Suprapubic skin (tissue), 4 donors: ENCODE data around the gene SMIM24. TPM values are rescaled to one million over a fixed set of nuclear protein-coding genes. Genes with fewer than 3 reads are reported as not detected.

Source experiments
- DNase-seq, 2 donors: peaks; one replicate each; pipeline ENCODE4 v3.0.0-alpha.2; 2019; ENCODE audit warnings: low spot score in 2 of 2
- H3K27ac ChIP-seq: fragments of 200-600 bp; sonication (generic); one replicate; pipeline ENCODE4 v1.5.1; 2019
- H3K27me3 ChIP-seq: fragments of 200-600 bp; sonication (generic); one replicate; pipeline ENCODE4 v1.5.1; 2019
- H3K36me3 ChIP-seq: fragments of 200-600 bp; sonication (generic); one replicate; pipeline ENCODE4 v1.5.1; 2019
- H3K4me1 ChIP-seq: fragments of 200-600 bp; sonication (generic); one replicate; pipeline ENCODE4 v1.5.1; 2019
- H3K4me3 ChIP-seq: fragments of 200-600 bp; sonication (generic); one replicate; pipeline ENCODE4 v1.5.1; 2019; ENCODE audit warnings: mild to moderate bottlenecking
- H3K9me3 ChIP-seq: fragments of 200-600 bp; sonication (generic); one replicate; pipeline ENCODE4 v1.5.1; 2019
- EP300 ChIP-seq: sonication (generic); formaldehyde crosslinking; IDR thresholded peaks from one replicate; pipeline ENCODE4 v1.6.1; 2017; ENCODE audit warnings: antibody characterized with exemption
- POLR2A ChIP-seq, 2 donors: fragments of 450-650 bp; IDR thresholded peaks; one replicate each; pipeline ENCODE4 v1.6.1; 2017; ENCODE audit warnings: antibody characterized with exemption in 2 of 2, mild to moderate bottlenecking in 2 of 2, moderate library complexity in 2 of 2
- POLR2AphosphoS5 ChIP-seq, 3 donors: sonication (generic); formaldehyde crosslinking; IDR thresholded peaks; one replicate each; pipeline ENCODE4 v1.6.1; 2017; ENCODE audit warnings: antibody characterized with exemption in 3 of 3
- WGBS: methylation state at CpG from one replicate; pipeline ENCODE4 v1.1.5; 2018; 5-methylcytosine and 5-hydroxymethylcytosine counted together
- total RNA-seq, 4 donors: library from RNA; depleted of rRNA; stranded (reverse); fragments of >200 nt; gene quantifications; one replicate each; pipeline ENCODE4 v1.1.0, GENCODE V29; 2016
- TF ChIP-seq, protein P1 (sequence below), 2 donors: fragments of 200-600 bp in 1 of 2; fragments of 450-650 bp in 1 of 2; sonication (generic) in 1 of 2; IDR thresholded peaks; one replicate each; pipeline ENCODE4 v1.5.1; 2016 to 2019; ENCODE audit warnings: antibody characterized with exemption in 2 of 2, mild to moderate bottlenecking in 1 of 2, moderate library complexity in 1 of 2

The SMIM24 gene
- total RNA-seq, 4 donors from 2014 or later: 2.1 TPM; not detected in 3

DNA sequence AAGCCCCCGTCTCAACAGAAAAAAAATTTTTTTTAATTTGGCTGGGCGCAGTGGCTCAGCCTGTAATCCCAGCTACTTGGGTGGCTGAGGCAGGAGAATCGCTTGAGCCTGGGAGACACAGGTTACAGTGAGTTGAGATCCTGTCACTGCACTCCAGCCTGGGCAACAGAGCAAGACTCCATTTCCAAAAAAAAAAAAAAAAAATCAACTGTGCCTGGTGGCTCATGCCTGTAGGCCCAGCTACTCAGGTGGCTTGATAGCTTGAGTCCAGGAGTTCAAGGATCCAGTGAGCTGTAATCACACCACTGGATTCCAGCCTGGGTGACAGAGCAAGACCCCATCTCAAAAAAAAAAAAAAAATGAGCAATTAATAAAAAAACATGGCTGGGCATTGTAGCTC is 21.5 kb upstream of the SMIM24 start:
- Histone ChIP-seq H3K9me3 (no peaks in the 10 kb centered on the region), H3K4me3 (no peak overlapping the region), H3K27ac (no peak overlapping the region), H3K36me3 (peaks cover under 1% of the 10 kb centered on the region), H3K4me1 (peaks cover 28% of the 10 kb centered on the region), H3K27me3 (no peaks in the 10 kb centered on the region)
- DNase-seq: no peak
- TF ChIP-seq EP300: no peak
- no peak for TF ChIP-seq POLR2A (IDR thresholded peaks at IDR 0.05)
- TF ChIP-seq, protein P1, sequence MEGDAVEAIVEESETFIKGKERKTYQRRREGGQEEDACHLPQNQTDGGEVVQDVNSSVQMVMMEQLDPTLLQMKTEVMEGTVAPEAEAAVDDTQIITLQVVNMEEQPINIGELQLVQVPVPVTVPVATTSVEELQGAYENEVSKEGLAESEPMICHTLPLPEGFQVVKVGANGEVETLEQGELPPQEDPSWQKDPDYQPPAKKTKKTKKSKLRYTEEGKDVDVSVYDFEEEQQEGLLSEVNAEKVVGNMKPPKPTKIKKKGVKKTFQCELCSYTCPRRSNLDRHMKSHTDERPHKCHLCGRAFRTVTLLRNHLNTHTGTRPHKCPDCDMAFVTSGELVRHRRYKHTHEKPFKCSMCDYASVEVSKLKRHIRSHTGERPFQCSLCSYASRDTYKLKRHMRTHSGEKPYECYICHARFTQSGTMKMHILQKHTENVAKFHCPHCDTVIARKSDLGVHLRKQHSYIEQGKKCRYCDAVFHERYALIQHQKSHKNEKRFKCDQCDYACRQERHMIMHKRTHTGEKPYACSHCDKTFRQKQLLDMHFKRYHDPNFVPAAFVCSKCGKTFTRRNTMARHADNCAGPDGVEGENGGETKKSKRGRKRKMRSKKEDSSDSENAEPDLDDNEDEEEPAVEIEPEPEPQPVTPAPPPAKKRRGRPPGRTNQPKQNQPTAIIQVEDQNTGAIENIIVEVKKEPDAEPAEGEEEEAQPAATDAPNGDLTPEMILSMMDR (IDR thresholded peaks at IDR 0.05): no peak
- no peak for TF ChIP-seq POLR2AphosphoS5 (IDR thresholded peaks at IDR 0.05)
- WGBS: 83% methylated on average over 3 of the region's 3 CpGs

GRCh38 chr19:3500429-3501101 is 20.2 kb upstream of the SMIM24 start, which contains the start of gene DOHH:
DOHH (minus strand) TSS chr19:3500674; CDS start chr19:3496814, 3,860 bp downstream.
- Histone ChIP-seq H3K36me3 (peaks cover 12% of the 10 kb centered on the region), H3K4me3 (peak within 1 kb of the TSS; percentile 75), H3K4me1 (peaks cover 25% of the 10 kb centered on the region), H3K9me3 (no peaks in the 10 kb centered on the region), H3K27me3 (no peaks in the 10 kb centered on the region), H3K27ac (peak within 1 kb of the TSS; percentile 90)
- WGBS: under 1% methylated on average over 34 of the region's 52 CpGs
- peak; percentile 26 for TF ChIP-seq EP300
- TF ChIP-seq POLR2AphosphoS5 (IDR thresholded peaks at IDR 0.05): peak; percentile 7 to 97 (median 97)
- peak in 1 of 2 donors; percentile 18 for TF ChIP-seq POLR2A (IDR thresholded peaks at IDR 0.05)
- TF ChIP-seq, protein P1 (IDR thresholded peaks at IDR 0.05): no peak
- DNase-seq: peak; percentile 96

GRCh38 chr19:3499738-3500428 is 19.6 kb upstream of the SMIM24 start:
- Histone ChIP-seq H3K27ac (peak overlapping the region; percentile 90), H3K4me1 (peaks cover 20% of the 10 kb centered on the region), H3K9me3 (no peaks in the 10 kb centered on the region), H3K36me3 (peaks cover 19% of the 10 kb centered on the region), H3K4me3 (peak overlapping the region; percentile 75), H3K27me3 (no peaks in the 10 kb centered on the region)
- 27% methylated on average over 18 of the region's 18 CpGs for WGBS
- TF ChIP-seq, protein P1 (IDR thresholded peaks at IDR 0.05): no peak
- TF ChIP-seq POLR2AphosphoS5 (IDR thresholded peaks at IDR 0.05) (no peak), POLR2A (IDR thresholded peaks at IDR 0.05) (no peak), EP300 (no peak)
- DNase-seq: no peak

DNA sequence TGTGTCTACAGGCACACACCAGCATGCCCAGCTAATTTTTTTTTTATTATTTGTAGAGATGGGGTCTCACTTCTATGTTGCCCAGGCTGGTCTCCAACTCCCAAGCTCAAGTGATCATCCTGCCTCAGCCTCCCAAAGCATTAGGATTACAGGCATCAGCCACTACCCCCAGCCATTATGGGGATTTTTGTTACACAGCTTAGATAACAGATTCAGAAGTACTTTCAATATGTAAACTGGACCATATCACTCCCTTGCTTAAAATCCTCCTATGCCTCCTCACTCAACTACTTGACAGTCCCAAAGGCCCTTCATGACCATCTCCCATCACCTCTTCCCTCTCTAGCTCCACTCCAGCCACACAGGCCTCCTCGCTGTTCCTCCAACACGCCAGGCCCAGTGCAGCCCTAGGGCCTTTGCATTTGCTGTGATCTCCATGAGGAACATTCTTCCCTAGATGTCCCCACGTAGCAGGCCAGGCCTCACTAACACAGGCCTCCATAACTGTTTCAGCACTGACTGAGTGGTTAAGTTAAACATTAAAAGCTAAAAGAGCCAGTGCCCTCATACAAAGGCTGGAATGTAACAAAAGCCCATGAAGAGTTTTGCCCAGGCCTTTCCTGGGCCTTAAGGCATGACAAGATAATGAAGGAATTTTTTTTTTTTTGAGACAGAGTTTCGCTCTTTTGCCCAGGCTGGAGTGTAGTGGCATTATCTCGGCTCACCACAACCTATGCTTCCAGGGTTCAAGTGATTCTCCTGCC is 17.6 kb upstream of the SMIM24 start:
- H3K9me3 ChIP-seq: no peaks in the 10 kb centered on the region
- no peak overlapping the region for H3K4me3 ChIP-seq
- TF ChIP-seq, protein P1 (IDR thresholded peaks at IDR 0.05): no peak
- TF ChIP-seq EP300 (no peak), POLR2AphosphoS5 (IDR thresholded peaks at IDR 0.05) (no peak), POLR2A (IDR thresholded peaks at IDR 0.05) (no peak)
- WGBS: 98% methylated on average over 5 of the region's 5 CpGs
- DNase-seq: no peak
- no peak overlapping the region for H3K27ac ChIP-seq
- H3K36me3 ChIP-seq: peaks cover 39% of the 10 kb centered on the region
- H3K27me3 ChIP-seq: no peaks in the 10 kb centered on the region
- H3K4me1 ChIP-seq: peaks cover 20% of the 10 kb centered on the region
